Measurements from ENCODE around the gene CDH19.

The CDH19 gene

GRCh38 chr18:66603941-66604627, at the start of gene CDH19:
TSS of gene CDH19 (minus strand) at chr18:66604090. CDS start at chr18:66572204, 31,886 bp downstream.
- no peak for DNase-seq

GRCh38 chr18:66647671-66648070, 43.8 kb upstream of the CDH19 start:
- peak; percentile 61 for DNase-seq

GRCh38 chr18:66646609-66647008, 42.7 kb upstream of the CDH19 start:
- no peak for DNase-seq

- DNase-seq: no peak
Measured at GRCh38 chr18:66645983-66646382, 42.1 kb upstream of the CDH19 start.

GRCh38 chr18:66641056-66641455, 37.2 kb upstream of the CDH19 start:
- DNase-seq: no peak

- DNase-seq: no peak
Measured at GRCh38 chr18:66640431-66640830, 36.5 kb upstream of the CDH19 start.

- no peak for DNase-seq
Measured at GRCh38 chr18:66638856-66639629, 35.2 kb upstream of the CDH19 start.

GRCh38 chr18:66635342-66635741, 31.5 kb upstream of the CDH19 start:
- DNase-seq: no peak

GRCh38 chr18:66632756-66633155, 28.9 kb upstream of the CDH19 start:
- no peak for DNase-seq

GRCh38 chr18:66630831-66631230, 26.9 kb upstream of the CDH19 start:
- DNase-seq: no peak

- DNase-seq: no peak
Measured at GRCh38 chr18:66623821-66624220, 19.9 kb upstream of the CDH19 start.

GRCh38 chr18:66621816-66622576, 18.1 kb upstream of the CDH19 start:
- DNase-seq: no peak

- no peak for DNase-seq
Measured at GRCh38 chr18:66616523-66616983, 12.7 kb upstream of the CDH19 start.

GRCh38 chr18:66615176-66615575, 11.3 kb upstream of the CDH19 start:
- DNase-seq: no peak

GRCh38 chr18:66607632-66608031, 3.7 kb upstream of the CDH19 start:
- no peak for DNase-seq

- no peak for DNase-seq
Measured at GRCh38 chr18:66601649-66602048, 2.2 kb downstream of the CDH19 start.

- DNase-seq: no peak
Measured at GRCh38 chr18:66599190-66599589, 4.7 kb downstream of the CDH19 start.

GRCh38 chr18:66587430-66587829, 16.5 kb downstream of the CDH19 start:
- DNase-seq: no peak

GRCh38 chr18:66582211-66582610, 21.7 kb downstream of the CDH19 start:
- DNase-seq: no peak

GRCh38 chr18:66575263-66575662, 28.6 kb downstream of the CDH19 start:
- DNase-seq: no peak

- DNase-seq: no peak
Measured at GRCh38 chr18:66571845-66572244, 32.0 kb downstream of the CDH19 start.

GRCh38 chr18:66566616-66567015, 37.3 kb downstream of the CDH19 start:
- DNase-seq: no peak

- DNase-seq: no peak
Measured at GRCh38 chr18:66564236-66564635, 39.7 kb downstream of the CDH19 start.

- no peak for DNase-seq
Measured at GRCh38 chr18:66562279-66562678, 41.6 kb downstream of the CDH19 start.
